ENCODE data around the gene OPN1MW.
"Not testable (repeated sequence)": the region's sequence is repeated elsewhere in the genome, so short reads cannot be mapped to it uniquely, and the experiment has no call there.

OPN1MW gene

GRCh38 chrX:154182296-154182695 lies at the start of gene OPN1MW:
TSS of gene OPN1MW (plus strand) at chrX:154182596. CDS start at chrX:154182678, 82 bp downstream.
- DNase-seq (ENCODE audit: low read depth), result not testable (repeated sequence)

- DNase-seq (ENCODE audit: low read depth), result no peak
These were observed 46.8 kb upstream of the OPN1MW start for GRCh38 chrX:154135458-154136229.

- no peak for DNase-seq (ENCODE audit: low read depth)
These were observed 45.7 kb upstream of the OPN1MW start for GRCh38 chrX:154136627-154137161.

GRCh38 chrX:154138857-154139256 lies 43.5 kb upstream of the OPN1MW start:
- no peak for DNase-seq (ENCODE audit: low read depth)

GRCh38 chrX:154140206-154140605 lies 42.2 kb upstream of the OPN1MW start:
- DNase-seq (ENCODE audit: low read depth), result no peak

- no peak for DNase-seq (ENCODE audit: low read depth)
These were observed 41.7 kb upstream of the OPN1MW start for GRCh38 chrX:154140742-154141141.

GRCh38 chrX:154142386-154142785 lies 40.0 kb upstream of the OPN1MW start:
- DNase-seq (ENCODE audit: low read depth), result no peak

- DNase-seq (ENCODE audit: low read depth), result no peak
These were observed 39.2 kb upstream of the OPN1MW start for GRCh38 chrX:154142950-154143745.

- DNase-seq (ENCODE audit: low read depth), result not testable (repeated sequence)
These were observed 38.4 kb upstream of the OPN1MW start, which contains the start of gene OPN1LW for GRCh38 chrX:154144010-154144409. TSS of gene OPN1LW (plus strand) at chrX:154144243. CDS start at chrX:154144284, 41 bp downstream.

- not testable (repeated sequence) for DNase-seq (ENCODE audit: low read depth)
These were observed 31.4 kb upstream of the OPN1MW start for GRCh38 chrX:154151030-154151429.

- not testable (repeated sequence) for DNase-seq (ENCODE audit: low read depth)
These were observed 26.2 kb upstream of the OPN1MW start for GRCh38 chrX:154156221-154156620.

GRCh38 chrX:154157207-154157606 lies 25.2 kb upstream of the OPN1MW start:
- DNase-seq (ENCODE audit: low read depth), result not testable (repeated sequence)

GRCh38 chrX:154159345-154159744 lies 23.1 kb upstream of the OPN1MW start:
- not testable (repeated sequence) for DNase-seq (ENCODE audit: low read depth)

- not testable (repeated sequence) for DNase-seq (ENCODE audit: low read depth)
These were observed 17.5 kb upstream of the OPN1MW start for GRCh38 chrX:154164902-154165301.

- DNase-seq (ENCODE audit: low read depth), result not testable (repeated sequence)
These were observed 14.0 kb upstream of the OPN1MW start for GRCh38 chrX:154168384-154168783.

- DNase-seq (ENCODE audit: low read depth), result not testable (repeated sequence)
These were observed 9.9 kb upstream of the OPN1MW start for GRCh38 chrX:154172535-154172943.

- not testable (repeated sequence) for DNase-seq (ENCODE audit: low read depth)
These were observed 8.0 kb upstream of the OPN1MW start for GRCh38 chrX:154174356-154174755.

- DNase-seq (ENCODE audit: low read depth), result not testable (repeated sequence)
These were observed 1.4 kb downstream of the OPN1MW start for GRCh38 chrX:154183794-154184193.

GRCh38 chrX:154192846-154193245 lies 10.4 kb downstream of the OPN1MW start:
- not testable (repeated sequence) for DNase-seq (ENCODE audit: low read depth)

GRCh38 chrX:154194316-154194715 lies 11.9 kb downstream of the OPN1MW start:
- not testable (repeated sequence) for DNase-seq (ENCODE audit: low read depth)

GRCh38 chrX:154196466-154196865 lies 14.1 kb downstream of the OPN1MW start:
- not testable (repeated sequence) for DNase-seq (ENCODE audit: low read depth)

GRCh38 chrX:154209670-154210418 lies 27.4 kb downstream of the OPN1MW start:
- not testable (repeated sequence) for DNase-seq (ENCODE audit: low read depth)
